Lower leg skin (tissue), 3 donors: Measurements from ENCODE around the gene ZDHHC1.

Source experiments
- POLR2A ChIP-seq, 2 donors: fragments of 450-650 bp; IDR thresholded peaks; one replicate each; pipeline ENCODE4 v1.6.1; 2016 to 2017; ENCODE audit warnings: antibody characterized with exemption in 2 of 2, mild to moderate bottlenecking in 1 of 2, moderate library complexity in 1 of 2
- TF ChIP-seq, protein P1 (sequence below), 3 donors: fragments of 450-650 bp; IDR thresholded peaks; one replicate each; pipeline ENCODE4 v1.5.1; 2016; ENCODE audit warnings: antibody characterized with exemption in 3 of 3, mild to moderate bottlenecking in 3 of 3, moderate library complexity in 2 of 3

DNA sequence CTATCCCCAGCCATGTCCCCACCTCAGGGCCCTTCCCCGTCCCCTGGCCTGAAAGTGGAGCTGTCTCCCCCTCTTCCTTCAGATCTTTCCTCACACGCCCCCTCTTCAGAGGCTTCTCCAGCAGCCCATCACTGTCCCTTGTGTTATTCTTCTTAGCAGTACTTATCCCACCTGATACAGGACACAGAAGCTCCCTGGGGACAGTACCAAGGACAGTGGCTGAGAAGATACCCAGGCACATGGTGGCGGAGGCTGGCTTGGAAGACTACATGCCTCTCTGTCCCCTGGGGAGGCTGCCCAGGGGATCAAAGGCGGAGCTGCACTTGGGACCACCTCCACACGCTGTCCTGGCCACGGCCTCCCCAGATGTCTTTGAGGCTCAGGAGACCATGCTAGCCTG lies 38.6 kb upstream of the ZDHHC1 start:
- TF ChIP-seq, protein P1, sequence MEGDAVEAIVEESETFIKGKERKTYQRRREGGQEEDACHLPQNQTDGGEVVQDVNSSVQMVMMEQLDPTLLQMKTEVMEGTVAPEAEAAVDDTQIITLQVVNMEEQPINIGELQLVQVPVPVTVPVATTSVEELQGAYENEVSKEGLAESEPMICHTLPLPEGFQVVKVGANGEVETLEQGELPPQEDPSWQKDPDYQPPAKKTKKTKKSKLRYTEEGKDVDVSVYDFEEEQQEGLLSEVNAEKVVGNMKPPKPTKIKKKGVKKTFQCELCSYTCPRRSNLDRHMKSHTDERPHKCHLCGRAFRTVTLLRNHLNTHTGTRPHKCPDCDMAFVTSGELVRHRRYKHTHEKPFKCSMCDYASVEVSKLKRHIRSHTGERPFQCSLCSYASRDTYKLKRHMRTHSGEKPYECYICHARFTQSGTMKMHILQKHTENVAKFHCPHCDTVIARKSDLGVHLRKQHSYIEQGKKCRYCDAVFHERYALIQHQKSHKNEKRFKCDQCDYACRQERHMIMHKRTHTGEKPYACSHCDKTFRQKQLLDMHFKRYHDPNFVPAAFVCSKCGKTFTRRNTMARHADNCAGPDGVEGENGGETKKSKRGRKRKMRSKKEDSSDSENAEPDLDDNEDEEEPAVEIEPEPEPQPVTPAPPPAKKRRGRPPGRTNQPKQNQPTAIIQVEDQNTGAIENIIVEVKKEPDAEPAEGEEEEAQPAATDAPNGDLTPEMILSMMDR (IDR thresholded peaks at IDR 0.05): no peak
- TF ChIP-seq POLR2A (IDR thresholded peaks at IDR 0.05): no peak
